NCI-H2029 treated with DMSO at 0.1 percent for 48 hours (cell line): ENCODE measurements around the gene PLEKHM3.
"Not testable (repeated sequence)": the region's sequence is repeated elsewhere in the genome, so short reads cannot be mapped to it uniquely, and the experiment has no call there.

Experiments
- DNase-seq: peaks from one replicate; lab custom pipeline; 2025; lab: John Stamatoyannopoulos, UW

The PLEKHM3 gene

DNA sequence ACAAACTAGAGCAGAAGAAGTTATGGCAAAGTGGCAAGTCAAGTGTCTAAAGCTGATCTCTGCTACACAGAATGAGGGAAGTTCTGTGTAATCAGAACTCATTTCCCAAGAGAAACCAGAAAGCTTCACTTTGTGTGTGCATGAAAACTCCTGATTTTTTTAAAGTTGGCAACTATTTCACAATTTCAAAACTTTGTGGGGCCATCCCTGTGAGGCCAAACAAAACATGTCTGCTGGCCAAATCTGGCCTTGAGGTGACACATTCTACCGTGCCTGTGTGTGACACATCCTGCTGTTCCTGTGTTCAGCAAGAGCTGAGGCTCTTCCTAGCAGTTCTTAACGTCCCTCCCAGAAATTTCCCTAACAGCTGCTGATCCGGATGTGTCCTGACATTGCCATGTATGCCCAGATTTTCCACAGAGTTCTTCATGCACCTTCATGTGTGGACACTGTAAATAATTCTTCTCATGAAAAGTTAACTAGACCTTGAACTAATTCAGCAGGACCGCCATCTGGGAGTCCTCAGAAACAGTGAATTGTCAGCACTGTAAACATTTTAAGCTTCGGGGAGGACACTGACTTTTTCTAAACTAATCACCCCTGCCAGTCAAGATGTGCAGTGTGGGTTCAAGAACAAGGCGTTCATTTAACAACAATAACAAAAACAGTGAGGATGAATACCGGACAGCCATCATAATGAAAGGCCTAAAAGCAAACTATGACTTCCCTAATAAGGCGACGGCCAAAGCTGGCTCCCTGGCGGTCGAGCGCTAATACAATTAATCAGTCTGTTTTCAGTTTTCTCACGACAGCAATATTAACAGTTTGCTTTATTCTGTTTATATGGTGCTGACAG lies 99.0 kb downstream of the PLEKHM3 start:
- DNase-seq: no peak

DNA sequence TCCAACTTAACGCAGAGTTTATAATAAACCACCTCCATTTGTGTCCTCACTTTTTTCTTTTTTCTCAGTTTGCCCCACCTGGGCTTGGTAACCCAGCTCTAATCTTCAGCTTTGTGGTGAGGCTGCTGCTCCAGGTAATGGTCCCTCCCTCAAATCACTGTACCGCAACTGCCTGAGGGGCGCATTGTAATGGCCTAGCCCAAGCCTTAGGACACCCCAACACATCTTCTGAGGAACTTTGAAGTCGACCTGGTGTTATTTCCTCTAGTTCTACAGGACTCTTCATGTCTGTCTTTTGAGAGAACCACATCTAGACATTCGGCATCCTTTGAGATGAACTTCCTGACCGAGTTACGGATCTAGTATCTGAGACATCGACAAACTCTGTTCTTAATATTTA lies 99.7 kb downstream of the PLEKHM3 start:
- no peak for DNase-seq

DNA sequence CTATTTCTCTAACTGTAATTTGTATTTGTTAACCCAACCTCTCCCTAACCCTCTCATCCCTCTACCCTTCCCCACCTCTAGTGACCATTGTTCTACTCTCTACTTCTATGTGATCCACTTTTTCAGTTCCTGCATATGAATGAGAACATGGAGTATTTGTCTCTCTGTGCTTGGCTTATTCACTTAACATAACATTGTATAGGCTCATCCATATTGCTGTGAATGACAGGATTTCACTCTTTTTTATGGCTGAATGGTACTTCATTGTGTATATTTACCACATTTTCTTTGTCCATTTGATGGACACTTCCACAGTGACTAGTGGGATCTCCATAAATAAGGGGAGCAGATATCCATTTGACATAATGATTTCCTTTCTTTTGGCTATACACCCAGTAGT lies 103.7 kb downstream of the PLEKHM3 start:
- no peak for DNase-seq

DNA sequence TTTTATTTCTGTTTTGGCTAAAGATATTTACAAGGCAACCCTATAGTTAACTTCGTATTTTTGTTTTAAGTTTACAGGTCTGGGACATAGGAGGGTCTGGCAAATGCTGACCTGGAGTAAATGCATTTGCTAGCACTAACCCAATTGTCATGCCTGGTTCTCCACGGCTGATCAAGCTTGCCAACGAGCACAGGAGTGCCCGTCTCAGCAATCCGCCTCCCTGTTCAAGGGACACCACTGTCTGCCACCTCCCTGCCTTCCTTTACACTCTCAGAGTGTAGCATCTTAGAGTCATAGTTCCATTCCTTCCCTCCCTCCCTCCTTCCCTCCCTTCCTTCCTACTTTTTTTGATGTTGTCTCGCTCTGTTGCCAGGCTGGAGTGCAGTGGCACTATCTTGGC lies 104.6 kb downstream of the PLEKHM3 start:
- no peak for DNase-seq

DNA sequence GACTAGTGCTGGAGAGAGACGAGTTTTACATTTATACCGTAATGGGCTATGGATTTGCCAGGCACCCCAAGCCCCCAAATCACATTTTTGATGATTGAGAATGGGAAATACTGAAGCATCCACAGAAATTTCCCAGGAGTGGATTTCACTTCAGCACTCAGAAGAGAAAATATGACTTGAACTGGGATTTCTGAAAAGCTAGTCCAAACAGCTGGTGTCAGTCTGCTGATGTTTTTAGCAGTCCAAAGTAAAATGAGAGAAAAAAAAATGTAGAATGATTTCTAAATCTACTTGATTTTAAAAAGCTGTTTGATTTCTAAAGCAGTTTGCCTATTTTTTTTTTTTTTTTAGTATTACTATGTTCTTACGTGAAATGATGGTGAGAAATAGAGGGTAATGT lies 105.0 kb downstream of the PLEKHM3 start:
- DNase-seq: no peak

DNA sequence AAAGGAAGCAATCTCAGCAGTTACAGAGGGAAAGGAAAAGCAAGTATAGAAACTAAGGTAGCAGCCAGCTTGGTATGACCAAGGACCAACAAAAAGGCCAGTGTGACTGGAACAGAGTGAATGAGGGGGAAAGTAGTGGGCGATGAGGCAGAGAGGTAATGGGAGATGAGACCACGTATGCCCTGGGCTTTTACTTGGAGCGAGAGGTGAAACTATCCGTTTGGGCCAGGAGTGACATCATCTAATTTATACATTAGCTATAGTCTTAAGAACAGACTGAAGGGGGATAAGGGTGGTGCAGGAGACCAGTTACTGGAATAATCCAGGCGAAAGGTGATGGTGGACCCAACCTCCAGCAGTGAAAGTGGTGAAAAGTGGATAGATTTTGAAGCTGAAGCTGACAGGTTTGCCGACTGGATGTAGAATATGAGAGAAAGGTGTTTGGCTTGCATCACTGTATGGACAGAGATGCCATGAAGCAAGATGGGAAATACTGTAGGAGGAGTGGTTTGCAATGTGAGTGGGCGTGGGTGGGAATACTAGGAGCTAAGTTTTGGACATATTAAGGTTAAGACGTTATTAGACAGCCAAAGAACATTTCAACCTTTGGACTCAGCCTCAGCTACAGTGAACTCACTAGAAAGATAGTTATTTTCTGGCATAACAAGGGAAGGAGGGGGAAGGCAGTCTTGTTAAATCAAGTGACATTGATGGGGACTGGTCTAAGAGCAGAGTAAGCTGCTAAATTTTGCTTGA lies 106.0 kb downstream of the PLEKHM3 start:
- no peak for DNase-seq

DNA sequence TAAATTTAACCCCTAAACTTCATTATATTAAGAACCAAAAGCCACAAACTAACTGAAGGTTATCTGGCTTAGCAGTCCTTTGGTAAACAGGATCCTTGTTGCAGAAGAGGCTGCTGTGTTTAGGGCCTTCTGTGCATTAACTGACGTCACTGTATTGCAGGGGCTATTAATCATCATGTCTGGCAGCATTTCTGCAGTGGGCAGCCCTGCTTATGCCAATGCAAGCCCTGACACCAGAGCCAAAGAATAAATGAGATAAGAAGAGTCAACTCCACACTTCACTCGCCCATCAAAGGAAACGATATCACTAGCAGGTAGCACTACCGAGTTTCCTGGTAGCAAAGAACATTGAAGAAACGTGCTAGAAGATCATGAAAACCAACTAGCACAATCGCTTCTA lies 110.6 kb downstream of the PLEKHM3 start:
- no peak for DNase-seq

DNA sequence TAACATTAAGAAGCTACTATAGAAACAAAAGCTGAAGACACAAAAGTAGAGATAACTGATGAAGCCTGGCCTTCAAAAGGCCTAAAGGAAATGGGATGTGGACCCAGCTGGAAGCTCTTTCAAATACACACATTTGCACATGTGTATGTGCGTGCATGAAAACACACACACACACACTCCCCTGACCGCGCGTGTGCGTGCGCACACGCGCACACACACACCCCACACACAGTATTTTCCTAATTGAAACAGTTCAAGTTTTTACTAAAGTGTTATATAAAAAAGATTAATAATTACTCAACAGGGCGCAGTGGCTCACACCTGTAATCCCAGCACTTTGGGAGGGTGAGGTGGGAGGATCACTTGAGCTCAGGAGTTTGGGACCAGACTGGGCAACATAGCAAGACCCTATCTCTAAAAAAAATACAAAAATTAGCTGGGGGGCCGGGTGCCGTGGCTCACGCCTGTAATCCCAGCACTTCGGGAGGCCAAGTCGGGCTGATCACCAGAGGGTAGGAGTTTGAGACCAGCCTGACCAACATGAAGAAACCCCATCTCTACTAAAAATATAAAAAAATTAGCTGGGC lies 111.5 kb downstream of the PLEKHM3 start:
- DNase-seq: no peak

DNA sequence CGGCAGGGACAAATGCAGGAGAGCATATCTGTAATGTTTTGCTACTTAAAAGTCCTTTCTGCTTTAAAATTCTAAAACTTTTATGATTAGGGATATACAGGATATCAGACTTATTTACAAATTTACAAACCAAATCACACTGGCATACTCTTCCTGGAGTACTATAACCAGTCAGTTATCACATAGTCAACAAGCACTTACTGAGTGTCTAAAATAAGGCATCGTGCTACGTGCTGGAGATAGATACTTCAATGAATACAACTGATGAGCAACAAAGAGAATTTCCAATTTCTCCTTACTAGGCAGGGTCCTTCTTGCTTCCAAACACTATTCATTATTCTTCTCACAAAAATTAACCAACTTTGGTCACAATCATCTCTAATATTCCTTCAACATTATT lies 113.5 kb downstream of the PLEKHM3 start:
- DNase-seq: no peak

DNA sequence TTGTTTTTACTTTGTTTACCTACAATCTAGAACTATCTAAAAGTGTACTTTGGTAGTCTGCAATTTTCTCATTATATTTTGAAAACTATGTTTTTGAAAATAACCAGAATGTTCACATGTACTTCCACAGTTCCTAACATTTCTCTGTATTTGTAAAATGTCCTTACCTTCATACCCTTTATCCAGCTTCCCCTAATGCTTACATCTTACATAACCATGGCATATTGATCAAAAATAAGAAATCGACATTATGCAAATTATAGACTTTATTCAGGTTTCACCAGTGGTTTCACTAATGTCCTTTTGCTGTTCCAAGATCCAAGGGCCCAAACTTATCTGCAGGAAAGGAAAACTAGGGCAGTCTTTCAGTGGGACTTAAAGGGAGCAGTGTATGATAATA lies 114.1 kb downstream of the PLEKHM3 start:
- no peak for DNase-seq

DNA sequence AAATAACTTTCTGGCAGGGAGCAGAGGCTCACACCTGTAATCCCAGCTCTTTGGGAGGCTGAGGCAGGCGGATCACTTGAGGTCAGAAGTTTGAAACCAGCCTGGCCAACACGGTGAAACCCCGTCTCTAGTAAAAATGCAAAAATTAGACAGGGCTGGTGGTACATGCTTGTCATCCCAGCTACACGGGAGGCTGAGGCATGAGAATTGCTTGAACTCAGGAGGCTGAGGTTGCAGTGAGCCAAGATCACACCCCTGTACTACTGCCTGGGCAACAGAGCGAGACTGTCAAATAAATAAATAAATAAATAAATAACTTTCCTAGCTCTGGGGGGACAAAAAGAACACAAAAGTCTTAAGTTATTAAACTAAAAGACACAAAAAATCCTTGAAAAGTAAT lies 118.8 kb downstream of the PLEKHM3 start:
- not testable (repeated sequence) for DNase-seq

DNA sequence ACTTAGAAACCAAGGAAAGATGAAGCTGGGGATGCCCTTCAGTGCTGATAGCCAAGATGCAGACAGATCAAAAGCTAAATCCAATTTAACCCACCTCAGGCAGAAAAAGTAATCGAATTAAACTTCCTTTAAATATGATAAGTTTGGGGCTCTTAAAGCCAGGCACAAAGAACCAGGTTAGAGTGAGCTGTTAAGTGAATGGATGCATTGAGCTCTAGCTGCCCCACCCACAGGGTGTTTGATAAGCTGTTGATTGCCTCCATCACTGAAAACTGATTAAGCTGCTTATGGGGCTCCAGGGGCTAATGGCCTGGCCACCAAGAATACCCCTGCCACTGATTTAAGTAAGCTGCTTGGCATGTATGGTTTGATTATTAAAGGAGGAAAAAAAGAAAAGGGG lies 119.8 kb downstream of the PLEKHM3 start:
- no peak for DNase-seq

DNA sequence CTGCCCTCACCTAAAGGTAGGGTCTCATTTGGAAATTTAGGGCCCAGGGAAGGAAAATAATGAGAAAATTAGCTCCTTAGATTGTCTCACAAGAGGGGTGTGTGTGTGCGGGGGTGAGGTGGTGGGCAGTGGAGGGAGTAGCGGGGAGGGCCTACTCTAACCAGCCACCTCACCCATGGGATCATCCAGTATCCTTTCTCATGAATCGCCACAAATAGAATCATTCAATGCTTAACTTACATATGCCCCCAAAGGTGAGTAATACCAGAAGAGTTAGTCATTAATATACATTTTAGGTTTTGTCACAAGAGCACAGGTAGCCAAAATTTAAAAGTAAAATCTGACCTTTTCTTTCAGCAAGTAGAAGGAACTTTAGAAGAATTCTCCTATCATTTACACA lies 122.1 kb downstream of the PLEKHM3 start:
- no peak for DNase-seq

DNA sequence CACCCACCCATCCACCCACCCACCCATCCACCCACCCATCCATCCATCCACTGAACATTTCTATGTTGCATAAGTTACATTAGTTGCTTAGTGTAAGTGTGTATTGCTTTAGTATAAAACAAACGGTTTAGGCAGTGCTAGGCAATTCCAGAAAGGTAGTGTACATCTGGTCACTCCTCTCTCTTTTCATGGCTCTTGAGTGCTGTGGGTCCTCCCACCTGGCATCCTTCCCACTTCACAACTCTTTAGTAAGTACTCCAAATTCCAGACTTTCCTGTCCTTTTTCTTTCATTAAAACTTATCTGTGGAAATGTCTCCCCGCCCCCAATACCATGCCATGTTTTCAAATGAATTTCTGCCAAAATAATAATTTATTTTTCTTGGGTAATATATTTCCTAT lies 122.5 kb downstream of the PLEKHM3 start:
- peak; percentile 0 for DNase-seq

DNA sequence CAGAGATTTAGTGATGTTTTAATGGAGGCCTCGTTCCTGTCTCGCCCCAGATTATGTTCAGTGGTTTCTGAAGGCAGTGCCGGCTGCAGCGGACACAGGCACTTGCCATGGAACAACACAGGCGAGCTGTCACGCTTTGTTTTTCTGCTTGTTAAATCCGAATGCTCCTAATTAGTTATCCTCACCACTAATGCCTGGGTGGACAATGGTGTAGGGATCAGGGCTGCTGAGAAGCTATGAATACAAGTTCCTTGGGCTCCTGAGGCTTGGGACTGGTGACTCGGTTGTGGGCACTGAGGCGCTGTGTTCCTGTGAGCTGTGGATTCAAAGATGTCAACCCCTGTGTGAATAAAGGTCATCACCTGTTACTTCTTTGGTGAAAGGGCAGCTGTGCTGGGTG lies 123.5 kb downstream of the PLEKHM3 start:
- no peak for DNase-seq

DNA sequence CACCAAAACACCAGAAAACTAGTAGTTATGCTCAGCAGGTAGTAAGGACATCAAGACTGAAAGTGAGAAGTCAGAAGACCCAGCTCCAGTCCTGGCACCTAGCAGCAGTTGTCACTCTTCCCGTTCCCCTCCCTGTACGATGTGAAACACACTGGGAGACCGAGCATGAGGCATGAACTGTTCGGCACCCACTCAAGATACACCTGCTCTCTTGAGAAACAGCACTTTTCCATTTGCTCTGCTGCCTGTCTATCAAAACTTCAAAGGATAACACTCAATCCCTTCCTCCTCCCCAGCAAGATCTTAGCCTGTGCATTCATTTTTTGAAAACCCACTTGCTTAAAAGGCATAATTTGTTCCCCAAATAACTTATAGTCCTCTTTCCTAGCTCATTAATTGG lies 123.9 kb downstream of the PLEKHM3 start:
- no peak for DNase-seq

DNA sequence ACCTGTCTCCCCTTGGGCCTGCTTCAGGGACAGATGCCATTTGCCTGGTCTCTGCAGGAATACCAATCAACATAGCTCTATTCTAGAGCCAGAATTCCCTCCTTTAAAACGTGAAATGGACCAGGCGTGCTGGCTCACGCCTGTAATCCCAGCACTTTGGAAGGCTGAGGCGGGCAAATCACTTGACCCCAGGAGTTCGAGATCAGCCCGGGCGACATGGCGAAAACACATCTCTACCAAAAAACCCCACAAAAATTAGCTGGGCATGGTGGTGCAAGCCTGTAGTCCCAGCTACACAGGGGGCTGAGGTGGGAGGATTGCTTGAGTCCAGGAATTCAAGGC lies 127.0 kb downstream of the PLEKHM3 start:
- no peak for DNase-seq

DNA sequence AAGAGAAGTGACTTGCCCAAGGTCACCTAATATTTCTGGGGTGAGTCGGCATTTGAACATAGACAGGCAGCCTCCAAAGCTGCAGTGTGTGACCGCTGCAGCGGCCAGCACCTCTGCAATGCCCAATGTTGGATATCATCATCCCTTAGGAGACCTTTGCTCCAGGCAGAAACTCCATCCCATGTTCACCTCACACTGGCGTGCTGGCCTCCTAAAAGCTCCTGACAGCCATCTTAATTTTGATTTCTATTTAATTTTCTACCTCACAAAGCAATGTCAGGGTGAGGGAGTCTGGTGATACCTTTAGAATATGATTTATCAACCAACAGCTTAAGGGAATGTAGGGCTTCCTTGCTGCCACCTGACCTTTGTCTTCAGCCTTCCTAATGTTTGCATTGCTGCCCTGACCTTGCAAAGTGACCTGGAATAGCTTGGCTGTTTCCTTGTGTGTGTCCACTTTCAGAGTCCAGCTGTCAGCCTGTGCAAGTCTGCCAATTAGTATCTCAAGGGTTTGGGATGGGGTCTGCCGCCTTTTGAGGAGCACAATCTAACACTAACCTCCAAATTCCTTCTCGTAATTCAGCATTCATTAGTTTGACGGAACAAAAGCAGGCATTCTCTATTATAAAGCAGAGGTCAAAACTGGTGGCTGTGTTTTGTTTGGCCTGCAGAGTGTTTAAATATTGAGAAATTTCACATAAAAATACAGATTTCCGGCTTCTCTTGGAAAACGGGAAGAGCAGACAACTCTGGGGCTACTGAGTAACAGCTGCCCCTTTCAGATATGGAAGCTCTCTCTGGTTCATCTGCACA lies 127.6 kb downstream of the PLEKHM3 start:
- DNase-seq: no peak

DNA sequence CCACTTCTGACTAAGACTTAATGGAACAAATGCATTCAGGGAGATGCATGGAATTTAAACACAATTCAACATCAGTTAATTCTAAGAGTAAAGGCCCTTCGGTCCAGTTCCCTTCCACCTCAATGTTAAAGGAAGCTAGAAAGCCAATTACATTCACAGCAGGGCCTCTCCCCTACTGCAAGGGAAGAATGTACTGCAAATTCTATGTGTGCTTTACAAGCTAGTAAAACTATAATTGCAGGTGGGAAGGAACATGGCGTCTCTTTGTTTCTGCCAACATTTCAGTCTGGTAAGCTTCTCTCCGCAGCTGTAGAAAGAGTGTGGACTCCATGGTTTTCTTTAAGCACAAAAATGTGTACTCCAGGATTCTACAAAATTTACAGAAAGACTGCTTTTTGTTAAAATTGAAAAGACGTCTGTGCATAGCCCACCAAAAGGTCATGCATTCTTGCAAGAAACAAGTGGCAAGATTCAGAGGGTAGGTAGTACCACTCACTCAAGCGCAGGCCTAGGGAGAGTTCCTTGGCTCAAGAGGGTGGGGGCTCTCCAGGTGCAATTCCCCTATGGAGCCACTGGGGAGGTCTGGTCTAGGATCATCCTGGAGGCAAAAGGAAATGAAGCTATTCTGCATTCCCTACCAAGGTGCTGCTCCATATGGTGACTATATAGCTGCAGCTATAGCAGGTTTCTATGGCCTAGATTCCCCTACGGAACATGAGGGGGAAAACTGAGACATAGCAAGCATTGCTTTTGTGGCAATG lies 128.6 kb downstream of the PLEKHM3 start:
- DNase-seq: no peak

DNA sequence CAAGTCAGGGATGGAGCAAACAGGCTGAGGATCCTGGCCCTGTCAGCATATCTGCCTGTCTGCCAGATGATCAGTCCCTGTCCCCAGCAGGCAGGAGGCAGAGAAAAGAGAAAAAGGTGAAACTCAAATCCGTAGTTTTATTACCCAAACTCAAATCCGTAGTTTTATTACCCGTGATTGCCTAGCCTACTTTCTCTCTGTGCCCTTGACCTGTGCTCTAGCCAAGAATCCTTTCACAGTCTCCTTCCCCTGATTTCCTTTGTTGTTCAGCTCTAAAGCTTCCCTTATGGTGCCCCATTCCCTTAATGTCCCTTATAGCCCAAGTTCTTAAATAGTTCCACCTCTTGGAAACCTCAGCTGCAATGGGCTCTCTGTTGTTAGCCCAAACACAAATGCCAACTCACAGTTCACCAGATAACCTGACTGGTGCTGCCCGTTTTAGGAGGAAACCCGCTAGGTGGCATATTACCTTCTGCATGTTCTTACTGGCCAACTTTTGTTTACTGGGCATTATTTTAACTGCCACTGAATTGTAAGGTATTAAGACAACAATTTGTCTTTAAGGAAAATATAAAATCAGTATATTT lies 130.0 kb downstream of the PLEKHM3 start:
- no peak for DNase-seq

DNA sequence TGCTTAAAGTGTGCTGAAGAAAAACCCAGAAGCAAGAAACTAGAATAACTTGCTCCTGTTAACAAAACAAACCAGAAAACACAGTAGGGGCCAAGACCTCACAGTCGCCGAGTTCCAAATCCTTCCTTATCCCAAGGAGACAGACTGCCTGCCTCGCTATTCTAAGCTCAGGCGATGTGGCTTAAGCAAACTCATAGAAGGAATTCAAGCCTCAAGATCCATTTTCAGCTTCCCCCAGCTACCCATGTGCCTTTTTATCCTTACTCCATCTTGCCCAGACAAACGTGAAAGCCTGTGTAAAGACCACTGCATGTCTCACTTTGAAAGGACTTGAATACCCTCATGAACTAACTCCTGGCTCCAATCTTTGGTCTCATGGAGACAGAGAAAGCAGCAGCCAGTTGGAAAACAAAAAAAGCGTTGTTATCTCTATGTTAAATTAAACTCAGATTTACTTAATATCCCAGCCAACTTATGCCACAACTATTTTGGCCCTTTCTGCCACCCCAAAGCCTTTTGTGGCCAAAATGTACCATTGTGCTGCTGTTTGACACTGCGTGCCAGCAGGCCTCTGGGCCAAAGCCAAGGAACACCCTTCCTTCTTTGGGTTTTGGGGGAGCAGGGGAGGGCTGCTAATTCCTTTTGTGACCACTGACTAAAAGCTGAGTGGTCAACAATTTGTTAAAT lies 132.5 kb downstream of the PLEKHM3 start:
- no peak for DNase-seq
